Measurements from ENCODE around the gene GJC2. TPM values are rescaled to one million over a fixed set of nuclear protein-coding genes. Genes with fewer than 3 reads are reported as not detected.
A peak's percentile ranks its signal among the peaks of the same experiment; 100 is the strongest.

The GJC2 gene
- total RNA-seq, 1 experiment from 2014 or later, result 1.2 TPM

DNA sequence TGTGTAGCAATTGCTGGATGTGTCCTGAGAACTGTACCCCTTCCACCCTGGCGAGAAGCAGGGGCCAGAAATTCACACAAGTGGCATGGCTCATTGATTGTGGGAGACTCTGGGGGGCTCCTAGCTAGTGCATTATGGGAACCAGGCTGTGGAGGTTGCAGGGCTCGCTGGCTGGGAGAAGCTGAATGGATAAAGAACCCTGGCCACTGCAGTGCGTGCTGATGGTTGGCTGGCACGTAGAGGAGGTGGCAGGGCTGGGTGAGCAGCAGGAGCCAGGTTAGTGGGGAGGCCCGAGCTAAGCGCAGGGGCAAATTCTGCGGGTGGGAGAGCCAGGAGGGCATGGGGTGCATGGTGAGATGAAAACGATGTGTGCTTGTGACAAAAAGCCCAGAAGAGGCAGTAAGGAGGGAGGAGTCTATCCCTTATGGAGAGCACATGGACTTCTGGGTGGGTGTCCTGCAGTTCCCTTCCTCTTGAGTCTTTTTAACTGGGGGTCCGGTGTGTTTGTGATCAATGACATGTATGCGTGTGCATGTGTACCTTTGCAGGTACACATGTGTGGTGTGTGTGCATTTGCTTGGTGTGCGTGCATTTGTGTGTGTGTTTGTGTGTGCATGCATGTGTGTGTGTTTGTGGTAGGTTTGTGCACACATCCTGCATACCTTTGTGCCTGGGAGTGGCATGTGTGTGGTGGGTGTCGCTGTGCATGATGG is 6.1 kb upstream of the GJC2 start:
- DNase-seq, result no peak
- Histone ChIP-seq H3K4me3 (ENCODE audit: low read length) (no peak overlapping the region), H3K9ac (ENCODE audit: low read length) (no peak overlapping the region), H3K4me2 (ENCODE audit: low read length) (peak overlapping the region; percentile 98; the same call in 1 of the 2 replicates), H2AFZ (ENCODE audit: low read length) (no peak overlapping the region), H3K27me3 (ENCODE audit: low read length) (no peaks in the 10 kb centered on the region), H3K9me3 (ENCODE audit: low read length) (no peaks in the 10 kb centered on the region), H4K20me1 (ENCODE audit: low read length) (peaks cover 57% of the 10 kb centered on the region), H3K9me2 (replicated peaks; ENCODE audit: low read length) (no peaks in the 10 kb centered on the region), H3F3A (ENCODE audit: low read length, unreplicated experiment) (no peaks in the 10 kb centered on the region), H3K79me2 (ENCODE audit: low read length) (peaks cover 76% of the 10 kb centered on the region), H3K36me3 (ENCODE audit: low read depth, low read length) (peaks cover 8% of the 10 kb centered on the region; the same call in 1 of the 2 replicates), H3K4me1 (ENCODE audit: insufficient read depth, low read length) (peaks cover 23% of the 10 kb centered on the region), H3K27ac (ENCODE audit: low read length) (no peak overlapping the region)
- no TSS peak for BruUV-seq (replicated peaks)
- TF ChIP-seq, protein P1, sequence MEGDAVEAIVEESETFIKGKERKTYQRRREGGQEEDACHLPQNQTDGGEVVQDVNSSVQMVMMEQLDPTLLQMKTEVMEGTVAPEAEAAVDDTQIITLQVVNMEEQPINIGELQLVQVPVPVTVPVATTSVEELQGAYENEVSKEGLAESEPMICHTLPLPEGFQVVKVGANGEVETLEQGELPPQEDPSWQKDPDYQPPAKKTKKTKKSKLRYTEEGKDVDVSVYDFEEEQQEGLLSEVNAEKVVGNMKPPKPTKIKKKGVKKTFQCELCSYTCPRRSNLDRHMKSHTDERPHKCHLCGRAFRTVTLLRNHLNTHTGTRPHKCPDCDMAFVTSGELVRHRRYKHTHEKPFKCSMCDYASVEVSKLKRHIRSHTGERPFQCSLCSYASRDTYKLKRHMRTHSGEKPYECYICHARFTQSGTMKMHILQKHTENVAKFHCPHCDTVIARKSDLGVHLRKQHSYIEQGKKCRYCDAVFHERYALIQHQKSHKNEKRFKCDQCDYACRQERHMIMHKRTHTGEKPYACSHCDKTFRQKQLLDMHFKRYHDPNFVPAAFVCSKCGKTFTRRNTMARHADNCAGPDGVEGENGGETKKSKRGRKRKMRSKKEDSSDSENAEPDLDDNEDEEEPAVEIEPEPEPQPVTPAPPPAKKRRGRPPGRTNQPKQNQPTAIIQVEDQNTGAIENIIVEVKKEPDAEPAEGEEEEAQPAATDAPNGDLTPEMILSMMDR (conservative IDR thresholded peaks at IDR 0.05; ENCODE audit: low read depth, low read length), result no peak
- TF ChIP-seq EZH2 (IDR thresholded peaks at IDR 0.05; ENCODE audit: low read length, unreplicated experiment), result no peak
- TF ChIP-seq EZH2phosphoT487 (IDR thresholded peaks at IDR 0.05; ENCODE audit: borderline replicate concordance, low read length), result no peak
- ChIA-PET POLR2A (ENCODE audit: unreplicated experiment) (no interaction called here), CTCF (interaction anchor here (1.3 kb wide), 1 partner anchor 144 kb away, joined by 8 read pairs; no protein-coding TSS in a partner anchor)
- intact Hi-C loops (cut with micrococcal nuclease), result loop anchor here (5.0 kb wide), 1 partner anchor 264 kb away; the partner anchor contains the start of gene TRIM11
- no peak for ATAC-seq

DNA sequence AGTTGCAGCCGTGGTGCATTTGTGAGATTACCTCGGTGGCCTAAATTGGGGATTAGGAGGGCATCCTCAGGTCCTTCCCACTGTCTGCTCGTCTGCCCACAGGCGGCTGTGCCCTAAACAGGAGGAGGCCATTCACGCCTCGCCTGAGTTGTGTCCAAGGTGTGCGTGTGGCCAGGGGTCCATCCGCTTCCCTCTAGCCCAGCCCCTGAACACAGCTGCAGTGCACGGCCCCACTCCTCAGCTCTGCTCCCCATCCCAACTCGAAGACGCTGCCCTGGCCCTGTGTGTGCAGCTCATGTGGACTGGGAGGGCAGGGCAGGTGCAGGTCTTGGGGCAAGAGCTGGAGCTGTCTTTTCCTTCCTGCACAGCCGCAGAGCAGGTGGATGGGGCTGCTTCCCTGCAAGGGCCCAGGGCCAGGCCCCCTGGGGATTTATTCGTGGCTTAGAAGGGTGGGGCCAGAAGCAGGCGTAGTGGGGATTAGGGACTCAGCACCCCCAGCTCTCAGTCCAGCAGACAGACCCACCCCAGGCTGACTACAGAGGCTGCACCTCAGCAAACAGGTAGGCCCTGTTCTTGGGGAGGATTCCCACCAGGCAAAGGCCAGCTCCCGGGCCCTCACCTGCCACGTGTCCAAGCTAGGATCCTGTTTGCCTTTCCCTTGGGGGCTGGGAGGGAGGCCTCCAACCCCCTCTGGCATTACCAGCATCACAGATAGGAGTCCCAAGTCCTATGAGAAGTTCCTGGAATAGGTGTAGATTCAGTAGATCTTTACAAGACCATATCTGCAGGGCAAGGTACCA is 5.3 kb upstream of the GJC2 start:
- Histone ChIP-seq H3K9me2 (replicated peaks; ENCODE audit: low read length) (no peaks in the 10 kb centered on the region), H4K20me1 (ENCODE audit: low read length) (peaks cover 57% of the 10 kb centered on the region), H2AFZ (ENCODE audit: low read length) (no peak overlapping the region), H3K4me1 (ENCODE audit: insufficient read depth, low read length) (peaks cover 23% of the 10 kb centered on the region), H3K9me3 (ENCODE audit: low read length) (no peaks in the 10 kb centered on the region), H3F3A (ENCODE audit: low read length, unreplicated experiment) (no peaks in the 10 kb centered on the region), H3K79me2 (ENCODE audit: low read length) (peaks cover 76% of the 10 kb centered on the region), H3K27ac (ENCODE audit: low read length) (no peak overlapping the region), H3K4me2 (ENCODE audit: low read length) (no peak overlapping the region), H3K9ac (ENCODE audit: low read length) (no peak overlapping the region), H3K27me3 (ENCODE audit: low read length) (no peaks in the 10 kb centered on the region), H3K36me3 (ENCODE audit: low read depth, low read length) (peaks cover 13% of the 10 kb centered on the region), H3K4me3 (ENCODE audit: low read length) (no peak overlapping the region)
- CTCF ChIA-PET, result no interaction called here
- TF ChIP-seq, protein P1 (conservative IDR thresholded peaks at IDR 0.05; ENCODE audit: low read depth, low read length), result no peak
- TF ChIP-seq EZH2phosphoT487 (IDR thresholded peaks at IDR 0.05; ENCODE audit: borderline replicate concordance, low read length) (no peak), EZH2 (IDR thresholded peaks at IDR 0.05; ENCODE audit: low read length, unreplicated experiment) (no peak)
- POLR2A ChIA-PET (ENCODE audit: unreplicated experiment), result no interaction called here
- no TSS peak for BruUV-seq (replicated peaks)
- no peak for ATAC-seq
- DNase-seq, result no peak
- intact Hi-C loops (cut with micrococcal nuclease), result loop anchor here (5.0 kb wide), 1 partner anchor 263 kb away; the partner anchor contains the start of gene TRIM11
